ENCODE data around the gene HOXA1. TPM values are rescaled to one million over a fixed set of nuclear protein-coding genes. Genes with fewer than 3 reads are reported as not detected.

The HOXA1 gene
- polyA plus RNA-seq, 1 experiment, result 2.9 TPM

- Histone ChIP-seq H3K4me3 (ENCODE audit: low read depth, low read length) (no peak overlapping the region), H3K27me3 (ENCODE audit: control insufficient read depth, insufficient read depth, low read length) (no peaks in the 10 kb centered on the region), H3K9me3 (ENCODE audit: control insufficient read depth, insufficient read depth, low read length) (no peaks in the 10 kb centered on the region; the same call in 1 of the 2 replicates), H3K27ac (ENCODE audit: low read depth, low read length) (peak overlapping the region; percentile 86)
- POLR2A ChIA-PET, result interaction anchor here (0.6 to 0.7 kb wide), 3 partner anchors 22 to 38 kb away, joined by 3 to 8 read pairs (median 4); no protein-coding TSS in a partner anchor
- DNase-seq (ENCODE audit: low read depth, low spot score), result no peak
- TF ChIP-seq, protein P1, sequence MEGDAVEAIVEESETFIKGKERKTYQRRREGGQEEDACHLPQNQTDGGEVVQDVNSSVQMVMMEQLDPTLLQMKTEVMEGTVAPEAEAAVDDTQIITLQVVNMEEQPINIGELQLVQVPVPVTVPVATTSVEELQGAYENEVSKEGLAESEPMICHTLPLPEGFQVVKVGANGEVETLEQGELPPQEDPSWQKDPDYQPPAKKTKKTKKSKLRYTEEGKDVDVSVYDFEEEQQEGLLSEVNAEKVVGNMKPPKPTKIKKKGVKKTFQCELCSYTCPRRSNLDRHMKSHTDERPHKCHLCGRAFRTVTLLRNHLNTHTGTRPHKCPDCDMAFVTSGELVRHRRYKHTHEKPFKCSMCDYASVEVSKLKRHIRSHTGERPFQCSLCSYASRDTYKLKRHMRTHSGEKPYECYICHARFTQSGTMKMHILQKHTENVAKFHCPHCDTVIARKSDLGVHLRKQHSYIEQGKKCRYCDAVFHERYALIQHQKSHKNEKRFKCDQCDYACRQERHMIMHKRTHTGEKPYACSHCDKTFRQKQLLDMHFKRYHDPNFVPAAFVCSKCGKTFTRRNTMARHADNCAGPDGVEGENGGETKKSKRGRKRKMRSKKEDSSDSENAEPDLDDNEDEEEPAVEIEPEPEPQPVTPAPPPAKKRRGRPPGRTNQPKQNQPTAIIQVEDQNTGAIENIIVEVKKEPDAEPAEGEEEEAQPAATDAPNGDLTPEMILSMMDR (IDR thresholded peaks at IDR 0.05; ENCODE audit: low read depth, low read length), result no peak
- CTCF ChIA-PET, result no interaction called here
Measured at GRCh38 chr7:27137640-27138315, 42.0 kb upstream of the HOXA1 start.

DNA sequence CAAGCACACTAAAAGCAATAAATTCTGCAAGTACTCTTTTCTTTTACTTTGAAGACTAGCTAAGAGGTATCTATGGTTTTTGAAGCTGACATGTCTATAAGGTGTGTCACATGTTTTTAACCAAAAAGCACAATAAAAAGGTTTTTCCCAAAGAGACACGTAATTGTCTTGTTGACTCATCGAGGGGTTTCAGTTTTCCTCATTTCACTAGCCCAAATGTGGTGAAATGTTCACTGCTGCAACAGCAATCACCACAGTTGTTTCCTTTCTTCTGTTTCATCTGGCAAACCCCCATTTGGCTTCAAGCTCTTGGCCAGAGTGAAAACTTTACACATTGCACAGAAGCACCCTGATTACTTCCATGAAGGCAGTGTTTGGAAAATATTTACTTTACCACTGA lies 38.6 kb upstream of the HOXA1 start:
- Histone ChIP-seq H3K27me3 (ENCODE audit: control insufficient read depth, insufficient read depth, low read length) (no peaks in the 10 kb centered on the region), H3K27ac (ENCODE audit: low read depth, low read length) (peak overlapping the region; percentile 76), H3K4me3 (ENCODE audit: low read depth, low read length) (no peak overlapping the region), H3K9me3 (ENCODE audit: control insufficient read depth, insufficient read depth, low read length) (no peaks in the 10 kb centered on the region)
- peak; percentile 83 for DNase-seq (ENCODE audit: low read depth, low spot score)
- TF ChIP-seq, protein P1 (IDR thresholded peaks at IDR 0.05; ENCODE audit: low read depth, low read length), result no peak
- POLR2A ChIA-PET, result interaction anchor here (0.8 to 1.7 kb wide), 3 partner anchors 12 to 36 kb away, joined by 3 to 5 read pairs (median 4); no protein-coding TSS in a partner anchor
- CTCF ChIA-PET, result interaction anchor here (0.9 to 1.6 kb wide), 5 partner anchors 9 to 34 kb away, joined by 3 to 6 read pairs (median 3); partner anchors contain the start of gene HOXA5

GRCh38 chr7:27133409-27134231 lies 37.8 kb upstream of the HOXA1 start:
- no peak for DNase-seq (ENCODE audit: low read depth, low spot score)
- Histone ChIP-seq H3K9me3 (ENCODE audit: control insufficient read depth, insufficient read depth, low read length) (no peaks in the 10 kb centered on the region), H3K4me3 (ENCODE audit: low read depth, low read length) (no peak overlapping the region; the same call in 1 of the 2 replicates), H3K27me3 (ENCODE audit: control insufficient read depth, insufficient read depth, low read length) (no peaks in the 10 kb centered on the region), H3K27ac (ENCODE audit: low read depth, low read length) (peak overlapping the region; percentile 76)
- TF ChIP-seq, protein P1 (IDR thresholded peaks at IDR 0.05; ENCODE audit: low read depth, low read length), result no peak
- CTCF ChIA-PET, result interaction anchor here (0.9 to 1.6 kb wide), 4 partner anchors 10 to 33 kb away, joined by 3 to 6 read pairs (median 4); partner anchors contain the start of gene HOXA5
- POLR2A ChIA-PET, result interaction anchor here (0.8 to 1.7 kb wide), 3 partner anchors 11 to 35 kb away, joined by 3 to 5 read pairs (median 4); no protein-coding TSS in a partner anchor

GRCh38 chr7:27132978-27133377 lies 37.2 kb upstream of the HOXA1 start:
- no peak overlapping the region for H3K4me3 ChIP-seq (ENCODE audit: low read depth, low read length)
- no peaks in the 10 kb centered on the region for H3K9me3 ChIP-seq (ENCODE audit: control insufficient read depth, insufficient read depth, low read length)
- TF ChIP-seq, protein P1 (IDR thresholded peaks at IDR 0.05; ENCODE audit: low read depth, low read length), result no peak
- DNase-seq (ENCODE audit: low read depth, low spot score), result no peak
- CTCF ChIA-PET, result no interaction called here
- H3K27ac ChIP-seq (ENCODE audit: low read depth, low read length), result no peak overlapping the region
- no peaks in the 10 kb centered on the region for H3K27me3 ChIP-seq (ENCODE audit: control insufficient read depth, insufficient read depth, low read length)
- POLR2A ChIA-PET, result no interaction called here

Measured in AG04450 (cell line).